Esophagus squamous epithelium (tissue), 5 donors: ENCODE data around the gene CCDC187. TPM values are rescaled to one million over a fixed set of nuclear protein-coding genes. Genes with fewer than 3 reads are reported as not detected.
A peak's percentile ranks its signal among the peaks of the same experiment; 100 is the strongest.

Experiments
- DNase-seq: peaks from one replicate; lab custom pipeline; 2025; lab: John Stamatoyannopoulos, UW
- H3K27ac ChIP-seq, 4 donors: fragments of 200-600 bp; sonication (generic); one replicate each; pipeline ENCODE4 v1.5.1; 2016 to 2019; ENCODE audit warnings: mild to moderate bottlenecking in 1 of 4
- H3K27me3 ChIP-seq, 4 donors: fragments of 200-600 bp; sonication (generic); 1 replicate in 3 of 4; 2 replicates in 1 of 4; pipeline versions ENCODE4 v1.5.1 to v1.6.0; 2017 to 2021; ENCODE audit warnings: antibody characterized with exemption in 1 of 4
- H3K36me3 ChIP-seq, 3 donors: fragments of 200-600 bp; sonication (generic); one replicate each; pipeline ENCODE4 v1.5.1; 2016 to 2019
- H3K4me1 ChIP-seq, 3 donors: fragments of 200-600 bp; sonication (generic); one replicate each; pipeline ENCODE4 v1.5.1; 2017 to 2019
- H3K4me3 ChIP-seq, 4 donors: fragments of 200-600 bp; sonication (generic); 1 replicate in 3 of 4; 2 replicates in 1 of 4; pipeline ENCODE4 v1.5.1; 2016 to 2019; ENCODE audit warnings: mild to moderate bottlenecking in 2 of 4, moderate library complexity in 1 of 4
- H3K9me3 ChIP-seq, 3 donors: fragments of 200-600 bp; sonication (generic); one replicate each; pipeline ENCODE4 v1.5.1; 2016 to 2019
- CTCF ChIP-seq, 6 experiments: fragments of 450-650 bp in 4 of 6; fragments of 200-600 bp in 2 of 6; sonication (generic) in 2 of 6; IDR thresholded peaks; one replicate each; pipeline ENCODE4 v1.5.1; 2016 to 2019; ENCODE audit warnings: antibody characterized with exemption in 6 of 6, mild to moderate bottlenecking in 4 of 6, moderate library complexity in 4 of 6
- POLR2A ChIP-seq, 4 donors: fragments of 450-650 bp; IDR thresholded peaks; one replicate each; pipeline ENCODE4 v1.6.1; 2017; ENCODE audit warnings: antibody characterized with exemption in 4 of 4, mild to moderate bottlenecking in 4 of 4, moderate library complexity in 3 of 4
- WGBS, 2 donors: methylation state at CpG; one replicate each; pipeline ENCODE4 v1.1.5; 2018; 5-methylcytosine and 5-hydroxymethylcytosine counted together
- intact Hi-C: fragments of 100-400 bp; cut with DNase I; formaldehyde crosslinking; loops from one replicate; pipeline ENCODE4 v1.15.0; 2022
- total RNA-seq, 4 donors: library from RNA; depleted of rRNA; stranded (reverse); fragments of >200 nt; gene quantifications; one replicate each; pipeline ENCODE4 v1.1.0, GENCODE V29; 2016
- donor health status: DM: yes; HTN: yes; CAD: no.

The CCDC187 gene
- total RNA-seq, 4 donors from 2014 or later, result not detected

- Histone ChIP-seq H3K4me3 (no peak overlapping the region), H3K27ac (no peak overlapping the region), H3K4me1 (peaks cover 9 to 32% (median 14%) of the 10 kb centered on the region in 3 donors), H3K9me3 (no peaks in the 10 kb centered on the region), H3K27me3 (peaks cover 0 to 13% (median 0%) of the 10 kb centered on the region in 4 donors), H3K36me3 (peaks cover 0 to 19% (median 0%) of the 10 kb centered on the region in 3 donors)
- TF ChIP-seq POLR2A (IDR thresholded peaks at IDR 0.05) (no peak), CTCF (IDR thresholded peaks at IDR 0.05) (no peak)
- intact Hi-C loops, result no loop called here
- WGBS, 2 donors, result 64% methylated on average over 4 of the region's 14 CpGs; no CpG with 5 or more reads in 1 of the 2 donors
- DNase-seq, result no peak
Measured at GRCh38 chr9:136348691-136349090, 44.8 kb upstream of the CCDC187 start.

GRCh38 chr9:136347472-136348256 is 43.8 kb upstream of the CCDC187 start:
- Histone ChIP-seq H3K4me3 (no peak overlapping the region), H3K27me3 (peaks cover 0 to 19% (median 0%) of the 10 kb centered on the region in 4 donors), H3K27ac (no peak overlapping the region), H3K9me3 (no peaks in the 10 kb centered on the region), H3K4me1 (peaks cover 14 to 33% (median 21%) of the 10 kb centered on the region in 3 donors), H3K36me3 (peaks cover 0 to 19% (median 0%) of the 10 kb centered on the region in 3 donors)
- DNase-seq, result no peak
- TF ChIP-seq CTCF (IDR thresholded peaks at IDR 0.05), result no peak
- no peak for TF ChIP-seq POLR2A (IDR thresholded peaks at IDR 0.05)
- intact Hi-C loops, result no loop called here
- WGBS, 2 donors, result 57 to 71% methylated on average over 15 to 22 of the region's 34 CpGs

- Histone ChIP-seq H3K4me3 (no peak overlapping the region), H3K36me3 (peaks cover 0 to 19% (median 0%) of the 10 kb centered on the region in 3 donors), H3K27ac (no peak overlapping the region), H3K27me3 (peaks cover 0 to 26% (median 0%) of the 10 kb centered on the region in 4 donors), H3K4me1 (peaks cover 21 to 40% (median 28%) of the 10 kb centered on the region in 3 donors), H3K9me3 (no peaks in the 10 kb centered on the region)
- no peak for DNase-seq
- TF ChIP-seq CTCF (IDR thresholded peaks at IDR 0.05) (no peak), POLR2A (IDR thresholded peaks at IDR 0.05) (no peak)
- 68 to 80% methylated on average over 1 to 3 of the region's 20 CpGs for WGBS, 2 donors
- intact Hi-C loops, result no loop called here
Measured at GRCh38 chr9:136346927-136347465, 43.1 kb upstream of the CCDC187 start.

GRCh38 chr9:136346157-136346481 is 42.2 kb upstream of the CCDC187 start:
- no peaks in the 10 kb centered on the region for H3K9me3 ChIP-seq
- H3K27me3 ChIP-seq, result peaks cover 0 to 27% (median 0%) of the 10 kb centered on the region in 4 donors
- peaks cover 25 to 46% (median 28%) of the 10 kb centered on the region in 3 donors for H3K4me1 ChIP-seq
- peaks cover 0 to 19% (median 0%) of the 10 kb centered on the region in 3 donors for H3K36me3 ChIP-seq
- intact Hi-C loops, result no loop called here
- peak overlapping the region in 2 of 4 donors; percentile 39 to 47 for H3K27ac ChIP-seq
- DNase-seq, result no peak
- WGBS, 2 donors, result no CpG with 5 or more reads among the region's 10 CpGs
- TF ChIP-seq POLR2A (IDR thresholded peaks at IDR 0.05), result no peak
- no peak for TF ChIP-seq CTCF (IDR thresholded peaks at IDR 0.05)
- H3K4me3 ChIP-seq, result peak overlapping the region in 1 of 4 donors; percentile 44
